ENCODE results near the gene SLC47A1.
"Not testable (repeated sequence)": the region's sequence is repeated elsewhere in the genome, so short reads cannot be mapped to it uniquely, and the experiment has no call there.

Gene SLC47A1

GRCh38 chr17:19509281-19509852, 24.3 kb upstream of the SLC47A1 start:
- not testable (repeated sequence) for H3K36me3 Mint-ChIP-seq; H3K4me1 Mint-ChIP-seq (ENCODE audit: low read depth); H3K27ac Mint-ChIP-seq; H3K27me3 Mint-ChIP-seq; H3K4me3 Mint-ChIP-seq; H3K9me3 Mint-ChIP-seq (ENCODE audit: low read depth)

DNA sequence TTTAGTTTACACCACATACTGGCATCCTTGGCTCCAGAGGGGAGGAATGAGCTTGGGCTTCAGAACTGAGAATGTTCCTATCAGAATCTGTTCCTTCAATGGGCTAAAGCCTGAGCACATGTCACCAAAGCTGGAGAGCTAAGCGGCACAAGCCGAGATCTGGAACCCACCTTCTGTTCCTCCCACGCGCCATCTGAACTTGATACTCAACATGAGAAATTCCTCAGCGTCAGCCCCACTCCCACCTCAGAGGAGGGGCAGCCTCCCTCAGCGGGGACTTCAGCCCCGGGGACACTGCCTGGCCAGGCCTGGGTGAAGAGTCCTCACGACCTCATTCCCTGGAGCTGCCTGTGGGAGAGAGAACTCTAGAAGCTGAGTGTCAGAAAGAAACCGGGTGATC, 22.8 kb upstream of the SLC47A1 start:
- Mint-ChIP-seq H3K36me3 (no peaks in the 10 kb centered on the region), H3K27ac (no peak overlapping the region), H3K4me3 (no peak overlapping the region), H3K9me3 (ENCODE audit: low read depth) (no peaks in the 10 kb centered on the region), H3K4me1 (ENCODE audit: low read depth) (peaks cover 7% of the 10 kb centered on the region), H3K27me3 (no peaks in the 10 kb centered on the region)

DNA sequence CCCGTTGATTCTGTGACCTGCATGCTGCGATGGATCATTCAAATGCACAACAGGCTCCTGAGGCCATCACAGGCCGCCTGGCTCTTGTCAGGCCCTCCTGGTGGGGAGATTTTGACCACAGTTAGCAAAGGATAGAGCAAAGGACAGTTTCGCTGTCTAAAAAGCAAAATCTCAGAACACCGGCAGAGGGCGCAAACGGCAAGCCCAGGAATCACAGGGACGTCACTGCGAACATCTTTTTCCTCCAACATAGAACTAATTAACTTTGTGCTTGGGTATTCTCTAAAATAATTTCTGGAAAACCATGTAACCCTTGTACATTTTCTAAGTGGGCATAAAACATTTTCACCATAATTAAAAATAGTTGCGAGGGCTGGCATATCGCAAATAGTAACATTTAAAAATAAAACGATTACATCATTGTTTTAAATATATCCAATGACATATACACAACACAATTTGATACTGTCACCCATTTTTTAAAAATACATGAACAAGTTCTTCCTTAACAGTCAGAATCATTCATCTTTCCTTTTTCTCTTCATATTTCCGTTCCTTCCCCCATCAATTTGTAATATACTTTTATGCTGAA, 19.7 kb upstream of the SLC47A1 start:
- no peaks in the 10 kb centered on the region for H3K9me3 Mint-ChIP-seq (ENCODE audit: low read depth)
- H3K27ac Mint-ChIP-seq = no peak overlapping the region
- no peak overlapping the region for H3K4me3 Mint-ChIP-seq
- H3K36me3 Mint-ChIP-seq = no peaks in the 10 kb centered on the region
- peaks cover 2% of the 10 kb centered on the region for H3K4me1 Mint-ChIP-seq (ENCODE audit: low read depth)
- no peaks in the 10 kb centered on the region for H3K27me3 Mint-ChIP-seq

DNA sequence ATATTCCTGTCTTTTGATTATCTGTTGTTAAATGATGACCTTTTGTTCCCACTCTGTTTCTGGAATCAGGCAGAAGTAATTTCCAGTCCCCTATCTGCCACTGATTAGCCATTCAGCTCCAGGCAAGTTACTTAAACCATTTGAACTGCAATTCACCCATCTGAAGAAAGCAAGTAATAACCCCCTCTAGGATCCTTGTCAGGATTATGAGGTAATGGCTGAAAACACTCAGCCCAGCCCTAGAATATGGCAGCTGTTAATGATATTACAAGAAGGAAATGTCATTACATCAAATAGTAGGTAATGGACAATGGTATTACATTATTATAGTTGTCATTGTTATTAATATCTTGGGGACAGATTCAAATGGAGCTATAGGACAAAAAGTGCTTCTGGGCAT, 16.0 kb upstream of the SLC47A1 start:
- Mint-ChIP-seq H3K4me3 (no peak overlapping the region), H3K27me3 (peaks cover 3% of the 10 kb centered on the region)

DNA sequence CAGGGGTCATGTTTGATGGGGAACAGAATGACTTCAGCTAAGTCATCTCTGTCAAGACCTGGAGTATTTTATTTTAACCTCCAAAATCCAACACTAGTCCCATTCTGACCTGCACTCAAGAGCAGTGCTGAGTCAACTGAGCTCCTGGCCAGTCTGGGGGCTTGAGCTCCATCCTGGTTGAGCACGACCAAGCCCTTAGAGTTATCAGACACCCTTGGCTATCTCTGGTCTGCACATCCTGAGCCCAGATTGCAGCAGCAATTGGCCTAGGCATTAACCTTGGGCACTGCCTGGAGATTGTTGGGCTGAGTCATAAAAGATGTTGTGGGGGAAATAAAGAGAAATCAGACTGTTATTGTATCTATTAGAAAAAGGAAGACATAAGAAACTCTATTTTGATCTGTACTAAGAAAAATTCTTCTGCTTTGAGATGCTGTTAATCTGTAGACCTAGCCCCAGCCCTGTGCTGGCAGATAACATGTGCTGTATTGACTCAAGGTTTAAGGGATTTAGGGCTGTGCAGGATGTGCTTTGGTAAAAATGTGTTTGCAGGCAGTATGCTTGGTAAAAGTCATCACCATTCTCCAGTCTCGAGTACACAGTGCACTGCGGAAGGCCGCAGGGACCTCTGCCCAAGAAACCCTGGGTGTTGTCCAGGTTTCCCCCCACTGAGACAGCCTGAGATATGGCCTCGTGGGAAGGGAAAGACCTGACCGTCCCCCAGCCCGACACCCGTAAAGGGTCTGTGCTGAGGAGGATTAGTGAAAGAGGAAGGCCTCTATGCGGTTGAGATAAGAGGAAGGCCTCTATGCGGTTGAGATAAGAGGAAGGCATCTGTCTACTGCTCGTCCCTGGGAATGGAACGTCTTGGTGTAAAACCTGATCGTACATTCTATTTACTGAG, 14.0 kb upstream of the SLC47A1 start:
- not testable (repeated sequence) for H3K27me3 Mint-ChIP-seq; H3K4me1 Mint-ChIP-seq (ENCODE audit: low read depth); H3K27ac Mint-ChIP-seq; H3K4me3 Mint-ChIP-seq; H3K36me3 Mint-ChIP-seq; H3K9me3 Mint-ChIP-seq (ENCODE audit: low read depth)

More for the DNA sequence above, 16.0 kb upstream of the SLC47A1 start:
- H3K27ac Mint-ChIP-seq = no peak overlapping the region
- H3K9me3 Mint-ChIP-seq (ENCODE audit: low read depth) = no peaks in the 10 kb centered on the region
- peaks cover 7% of the 10 kb centered on the region for H3K4me1 Mint-ChIP-seq (ENCODE audit: low read depth)
- H3K36me3 Mint-ChIP-seq = no peaks in the 10 kb centered on the region

DNA sequence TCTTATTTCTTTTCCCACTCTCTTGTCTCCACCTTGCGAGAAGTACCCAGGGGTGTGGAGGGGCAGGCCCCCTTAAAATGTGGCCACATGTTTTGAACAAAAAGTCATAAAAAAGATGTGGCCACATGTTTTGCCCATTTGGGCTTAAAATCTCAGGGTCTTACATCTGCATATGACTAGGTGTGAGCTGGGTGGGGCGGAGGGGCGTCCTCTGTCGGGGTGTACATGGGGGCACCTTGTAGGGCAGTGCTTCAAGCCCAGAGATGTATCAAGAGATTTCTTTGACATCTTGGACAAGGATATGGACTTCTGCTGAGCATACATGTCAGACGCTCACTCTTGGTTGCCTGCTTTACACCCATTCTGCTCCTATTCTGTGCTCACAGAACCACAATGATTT, 13.0 kb upstream of the SLC47A1 start:
- no peak overlapping the region for H3K27ac Mint-ChIP-seq
- H3K4me3 Mint-ChIP-seq = no peak overlapping the region
- H3K36me3 Mint-ChIP-seq = no peaks in the 10 kb centered on the region
- H3K9me3 Mint-ChIP-seq (ENCODE audit: low read depth) = no peaks in the 10 kb centered on the region
- H3K27me3 Mint-ChIP-seq = peaks cover 3% of the 10 kb centered on the region
- H3K4me1 Mint-ChIP-seq (ENCODE audit: low read depth) = peaks cover 5% of the 10 kb centered on the region

- H3K36me3 Mint-ChIP-seq = no peaks in the 10 kb centered on the region
- no peaks in the 10 kb centered on the region for H3K9me3 Mint-ChIP-seq (ENCODE audit: low read depth)
- no peak overlapping the region for H3K4me3 Mint-ChIP-seq
- no peak overlapping the region for H3K27ac Mint-ChIP-seq
- peaks cover 5% of the 10 kb centered on the region for H3K4me1 Mint-ChIP-seq (ENCODE audit: low read depth)
- H3K27me3 Mint-ChIP-seq = peaks cover 6% of the 10 kb centered on the region
These were observed 10.0 kb upstream of the SLC47A1 start for GRCh38 chr17:19523690-19524089.

DNA sequence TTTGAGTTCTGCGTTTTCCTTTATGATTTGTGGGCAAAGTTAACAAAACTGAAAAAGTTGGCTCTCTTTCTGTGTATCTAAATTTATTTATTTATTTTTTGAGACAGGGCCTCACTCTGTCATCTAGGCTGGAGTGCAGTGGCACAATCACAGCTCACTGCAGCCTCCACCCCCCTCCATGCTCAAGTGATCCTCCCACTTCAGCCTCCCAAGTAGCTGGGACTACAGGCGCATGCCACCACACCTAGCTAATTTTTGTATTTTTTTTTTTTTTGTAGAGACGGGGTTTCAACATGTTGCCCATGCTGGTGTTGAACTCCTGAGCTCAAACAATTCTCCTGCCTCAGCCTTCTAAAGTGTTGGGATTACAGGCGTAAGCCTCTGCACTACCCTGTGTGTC, 6.7 kb upstream of the SLC47A1 start:
- H3K36me3 Mint-ChIP-seq; H3K27ac Mint-ChIP-seq; H3K4me3 Mint-ChIP-seq; H3K9me3 Mint-ChIP-seq (ENCODE audit: low read depth); H3K4me1 Mint-ChIP-seq (ENCODE audit: low read depth): not testable (repeated sequence)
- H3K27me3 Mint-ChIP-seq = peaks cover 13% of the 10 kb centered on the region

DNA sequence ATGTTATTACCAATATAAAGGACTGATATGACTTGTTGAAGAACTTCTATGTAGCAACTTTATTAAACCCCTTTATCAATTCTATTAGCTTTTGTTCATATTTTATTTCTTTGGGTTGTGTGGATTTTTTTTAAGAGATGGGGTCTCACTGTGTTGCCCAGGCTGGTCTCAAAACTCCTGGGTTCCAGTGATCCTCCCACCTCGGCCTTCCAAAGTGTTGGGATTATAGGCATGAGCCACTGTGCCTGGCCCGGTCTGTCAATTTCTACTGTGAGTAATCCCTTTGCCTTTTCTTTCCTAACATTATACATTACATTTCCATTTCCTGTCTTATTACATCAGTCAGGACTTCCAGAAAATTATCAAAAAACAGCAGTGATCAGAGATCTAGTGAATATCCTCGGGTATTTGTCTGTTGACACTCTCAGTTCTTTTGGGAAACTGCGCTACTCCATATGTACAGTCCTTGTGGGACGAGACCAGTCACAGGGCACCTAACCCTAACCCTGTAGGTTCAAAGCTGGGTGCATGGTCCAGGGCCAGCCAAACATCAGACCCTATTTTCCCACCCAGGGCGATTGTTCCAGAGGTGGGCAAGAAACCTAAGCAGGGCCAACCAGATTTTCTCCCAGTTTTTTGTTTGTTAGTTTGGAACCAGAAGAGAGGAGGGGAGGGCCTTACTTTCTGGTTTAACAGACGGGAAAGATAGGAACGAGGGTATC, 1.7 kb upstream of the SLC47A1 start:
- Mint-ChIP-seq H3K27ac (no peak overlapping the region), H3K9me3 (ENCODE audit: low read depth) (no peaks in the 10 kb centered on the region), H3K4me3 (peak overlapping the region; percentile 40), H3K4me1 (ENCODE audit: low read depth) (peaks cover 15% of the 10 kb centered on the region), H3K36me3 (no peaks in the 10 kb centered on the region), H3K27me3 (peaks cover 32% of the 10 kb centered on the region)

- H3K4me3 Mint-ChIP-seq = peak overlapping the region; percentile 64
- no peak overlapping the region for H3K27ac Mint-ChIP-seq
- H3K4me1 Mint-ChIP-seq (ENCODE audit: low read depth) = peaks cover 15% of the 10 kb centered on the region
- H3K27me3 Mint-ChIP-seq = peaks cover 43% of the 10 kb centered on the region
- H3K36me3 Mint-ChIP-seq = no peaks in the 10 kb centered on the region
- H3K9me3 Mint-ChIP-seq (ENCODE audit: low read depth) = no peaks in the 10 kb centered on the region
These were observed 477 bp upstream of the SLC47A1 start for GRCh38 chr17:19533036-19533717.

GRCh38 chr17:19534562-19535149, 1.0 kb downstream of the SLC47A1 start:
- H3K36me3 Mint-ChIP-seq = no peaks in the 10 kb centered on the region
- H3K4me1 Mint-ChIP-seq (ENCODE audit: low read depth) = peaks cover 15% of the 10 kb centered on the region
- H3K9me3 Mint-ChIP-seq (ENCODE audit: low read depth) = no peaks in the 10 kb centered on the region
- H3K27ac Mint-ChIP-seq = peak overlapping the region; percentile 55
- H3K27me3 Mint-ChIP-seq = peaks cover 40% of the 10 kb centered on the region
- peak overlapping the region; percentile 87 for H3K4me3 Mint-ChIP-seq

- Mint-ChIP-seq H3K36me3 (no peaks in the 10 kb centered on the region), H3K27ac (no peak overlapping the region), H3K4me3 (no peak overlapping the region), H3K9me3 (ENCODE audit: low read depth) (no peaks in the 10 kb centered on the region), H3K4me1 (ENCODE audit: low read depth) (peaks cover 15% of the 10 kb centered on the region), H3K27me3 (peaks cover 35% of the 10 kb centered on the region)
These were observed 3.5 kb downstream of the SLC47A1 start for GRCh38 chr17:19537111-19537510.

- H3K9me3 Mint-ChIP-seq (ENCODE audit: low read depth) = no peaks in the 10 kb centered on the region
- peaks cover 10% of the 10 kb centered on the region for H3K4me1 Mint-ChIP-seq (ENCODE audit: low read depth)
- H3K27ac Mint-ChIP-seq = no peak overlapping the region
- H3K4me3 Mint-ChIP-seq = no peak overlapping the region
- no peaks in the 10 kb centered on the region for H3K36me3 Mint-ChIP-seq
- peaks cover 24% of the 10 kb centered on the region for H3K27me3 Mint-ChIP-seq
These were observed 4.7 kb downstream of the SLC47A1 start for GRCh38 chr17:19538095-19539039.
